Smooth muscle cell (in vitro differentiated cells): ENCODE measurements around the gene TAX1BP3. TPM values are rescaled to one million over a fixed set of nuclear protein-coding genes. Genes with fewer than 3 reads are reported as not detected.

Experiments
- DNase-seq: peaks from one replicate; lab custom pipeline; 2025; ENCODE audit not compliant: unreplicated experiment; lab: John Stamatoyannopoulos, UW
- H2AFZ ChIP-seq: fragments of 200-600 bp; sonication (generic); 2 replicates; pipeline ENCODE4 v1.6.0; 2016; ENCODE audit warnings: antibody characterized with exemption, low read depth, mild to moderate bottlenecking
- H3F3A ChIP-seq: fragments of 200-600 bp; sonication (generic); 2 replicates; pipeline ENCODE4 v1.6.0; 2017; ENCODE audit warnings: antibody characterized with exemption, low read depth
- H3K27ac ChIP-seq: fragments of 200-600 bp; sonication (generic); 2 replicates; pipeline ENCODE4 v1.5.1; 2016; ENCODE audit warnings: low read depth, mild to moderate bottlenecking
- H3K27me3 ChIP-seq: fragments of 200-600 bp; sonication (generic); 2 replicates; pipeline ENCODE4 v1.6.1; 2016; ENCODE audit warnings: low read depth, mild to moderate bottlenecking
- H3K36me3 ChIP-seq: fragments of 200-600 bp; sonication (generic); 2 replicates; pipeline ENCODE4 v1.5.1; 2016; ENCODE audit warnings: low read depth
- H3K4me1 ChIP-seq: fragments of 200-600 bp; sonication (generic); 2 replicates; pipeline ENCODE4 v1.5.1; 2016; ENCODE audit warnings: low read depth
- H3K4me2 ChIP-seq: fragments of 200-600 bp; sonication (generic); 2 replicates; pipeline ENCODE4 v1.6.0; 2016; ENCODE audit warnings: mild to moderate bottlenecking
- H3K4me3 ChIP-seq: fragments of 200-600 bp; sonication (generic); 2 replicates; pipeline ENCODE4 v1.5.1; 2016; ENCODE audit warnings: mild to moderate bottlenecking
- H3K79me2 ChIP-seq: fragments of 200-600 bp; sonication (generic); 2 replicates; pipeline ENCODE4 v1.6.0; 2016; ENCODE audit warnings: low read depth, mild to moderate bottlenecking
- H3K9ac ChIP-seq: fragments of 200-600 bp; sonication (generic); 2 replicates; pipeline ENCODE4 v1.6.0; 2016; ENCODE audit warnings: low read depth
- H3K9me3 ChIP-seq: fragments of 200-600 bp; sonication (generic); replicated peaks from 2 replicates; pipeline ENCODE4 v1.5.1; 2016; ENCODE audit warnings: low read depth
- H4K20me1 ChIP-seq: fragments of 200-600 bp; sonication (generic); 2 replicates; pipeline ENCODE4 v1.6.0; 2016; ENCODE audit warnings: low read depth
- CTCF ChIP-seq: fragments of 200-600 bp; sonication (generic); IDR thresholded peaks from 2 replicates; pipeline ENCODE4 v1.5.1; 2017; ENCODE audit warnings: borderline replicate concordance, mild to moderate bottlenecking, antibody characterized with exemption; ENCODE audit not compliant: insufficient read depth, poor library complexity, severe bottlenecking
- whole genome bisulfite sequencing: methylation state at CpG from one replicate; pipeline ENCODE4 v1.1.7; 2016; ENCODE audit warnings: low lambda C conversion rate; 5-methylcytosine and 5-hydroxymethylcytosine counted together
- polyA plus RNA-seq: library from polyadenylated mRNA; unstranded; fragments of >200 nt; fragmentation: Nextera tagmentation; extraction: Ambion mirVana; gene quantifications from 2 replicates; pipeline ENCODE4 v1.2.1, GENCODE V29; 2016
- total RNA-seq: library from RNA; depleted of rRNA; stranded (reverse); fragments of >200 nt; gene quantifications from 2 replicates; pipeline ENCODE4 v1.2.3, GENCODE V29; 2014

The TAX1BP3 gene
- total and polyA plus RNA-seq, 2 experiments from 2014 or later, result 115 to 295 TPM

DNA sequence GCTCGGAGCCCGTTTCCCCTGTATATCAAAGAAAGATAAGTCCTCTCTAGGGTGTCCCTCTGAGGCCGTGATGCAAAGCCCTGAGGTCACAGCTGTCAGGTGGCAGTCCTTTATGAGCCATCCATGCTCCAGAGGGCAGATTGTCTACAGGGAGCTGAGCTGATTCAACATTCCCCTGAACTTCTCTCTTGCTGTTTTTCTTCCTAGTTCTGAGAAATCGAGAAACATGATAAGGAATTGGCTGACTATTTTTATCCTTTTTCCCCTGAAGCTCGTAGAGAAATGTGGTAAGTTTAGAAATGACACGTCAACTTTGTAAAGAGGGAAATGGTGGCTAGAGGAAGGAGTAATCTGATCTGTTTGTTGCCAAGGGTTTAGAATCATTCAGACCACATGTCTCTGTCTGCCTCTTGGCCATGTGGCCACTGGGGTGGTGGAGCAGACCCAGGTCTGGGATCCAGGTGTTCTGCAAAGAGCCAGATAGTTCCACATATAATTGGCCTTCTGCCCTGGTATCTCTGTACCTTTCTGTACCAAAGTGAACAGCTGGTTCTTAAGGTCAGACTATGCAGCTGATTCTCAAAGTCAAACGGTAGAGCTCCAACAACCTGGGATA, 28.3 kb downstream of the TAX1BP3 start:
- peaks cover 3% of the 10 kb centered on the region for H3K79me2 ChIP-seq
- DNase-seq, result no peak
- H4K20me1 ChIP-seq, result no peaks in the 10 kb centered on the region
- H3K36me3 ChIP-seq, result no peaks in the 10 kb centered on the region
- WGBS, result 72% methylated on average over 7 of the region's 7 CpGs
- no peak overlapping the region for H3K9ac ChIP-seq
- no peaks in the 10 kb centered on the region for H3K4me1 ChIP-seq
- no peaks in the 10 kb centered on the region for H3F3A ChIP-seq
- no peak overlapping the region for H3K4me3 ChIP-seq
- no peak overlapping the region for H3K4me2 ChIP-seq
- no peak overlapping the region for H3K27ac ChIP-seq
- H3K27me3 ChIP-seq, result no peaks in the 10 kb centered on the region
- TF ChIP-seq CTCF, result no peak
- no peak overlapping the region for H2AFZ ChIP-seq
- H3K9me3 ChIP-seq, result no peaks in the 10 kb centered on the region

- Histone ChIP-seq H3K9ac (peak overlapping the region; percentile 85), H3K27ac (peak overlapping the region; percentile 67), H3K4me2 (peak overlapping the region; percentile 95), H3K79me2 (peaks cover 8% of the 10 kb centered on the region), H3K4me3 (peak overlapping the region; percentile 82), H4K20me1 (no peaks in the 10 kb centered on the region), H3K9me3 (no peaks in the 10 kb centered on the region), H3F3A (no peaks in the 10 kb centered on the region), H3K4me1 (peaks cover 6% of the 10 kb centered on the region), H3K27me3 (no peaks in the 10 kb centered on the region), H3K36me3 (no peaks in the 10 kb centered on the region), H2AFZ (no peak overlapping the region)
- 4% methylated on average over 31 of the region's 31 CpGs for WGBS
- TF ChIP-seq CTCF, result no peak
- no peak for DNase-seq
Measured at GRCh38 chr17:3636908-3637373, 31.4 kb downstream of the TAX1BP3 start.

DNA sequence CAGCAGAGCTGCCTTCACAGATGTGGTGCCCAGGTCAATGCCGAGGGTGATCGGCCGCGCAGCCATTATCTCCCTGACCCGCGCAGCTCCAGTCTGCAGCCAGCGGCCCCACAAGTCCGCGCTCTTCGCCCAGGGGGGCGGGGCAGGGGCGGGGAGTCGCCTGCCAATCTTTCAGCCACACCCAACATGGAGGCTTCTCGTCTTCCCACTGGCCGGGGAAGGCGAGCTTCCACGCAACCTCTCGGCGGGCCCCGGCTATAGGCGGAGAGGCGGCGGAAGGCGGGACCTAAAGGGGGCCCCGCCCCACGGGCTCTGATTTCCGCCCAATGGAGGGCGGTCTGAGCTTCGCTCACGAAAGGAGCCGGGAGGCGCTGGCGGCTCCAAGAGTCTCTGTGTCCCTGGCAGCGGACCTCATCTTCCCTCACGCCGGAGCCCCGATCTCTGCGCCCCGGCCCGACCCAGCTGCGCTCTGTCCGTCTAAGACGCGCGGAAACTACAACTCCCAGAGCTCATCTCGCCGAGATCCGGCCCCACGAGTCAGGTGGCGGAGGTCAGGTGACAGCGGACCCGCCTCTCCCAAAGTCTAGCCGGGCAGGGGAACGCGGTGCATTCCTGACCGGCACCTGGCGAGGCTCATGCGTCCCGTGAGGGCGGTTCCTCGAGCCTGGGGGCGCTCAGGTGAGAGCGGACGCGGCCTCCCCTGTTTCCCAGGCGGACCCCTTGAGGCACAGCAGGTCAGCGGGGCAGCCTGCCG, 32.0 kb downstream of the TAX1BP3 start, which contains the start of the genes CTNS and SHPK:
Gene CTNS, plus strand, starts transcription at position 607 of the 754 bp plus-strand sequence. CDS start 3,447 bp downstream, outside the sequence.
Gene SHPK, minus strand, starts transcription at position 97 of the 754 bp plus-strand sequence. Its CDS starts 31 bp downstream, at position 66.
- under 1% methylated on average over 63 of the region's 68 CpGs for WGBS
- peak within 1 kb of the TSS; percentile 97 for H3K4me2 ChIP-seq
- H3K27me3 ChIP-seq, result no peaks in the 10 kb centered on the region
- no peaks in the 10 kb centered on the region for H3F3A ChIP-seq
- TF ChIP-seq CTCF, result no peak
- peaks cover 6% of the 10 kb centered on the region for H3K4me1 ChIP-seq
- H4K20me1 ChIP-seq, result no peaks in the 10 kb centered on the region
- H3K9ac ChIP-seq, result peak within 1 kb of the TSS; percentile 85
- H3K4me3 ChIP-seq, result peak within 1 kb of the TSS; percentile 82
- H3K27ac ChIP-seq, result peak within 1 kb of the TSS; percentile 67
- H3K36me3 ChIP-seq, result no peaks in the 10 kb centered on the region
- no peaks in the 10 kb centered on the region for H3K9me3 ChIP-seq
- no peak within 1 kb of the TSS for H2AFZ ChIP-seq
- peaks cover 8% of the 10 kb centered on the region for H3K79me2 ChIP-seq
- peak; percentile 83 for DNase-seq
